OCI-LY1 (cell line): ENCODE results near the gene UGT1A4.

Experiments used
- H2AFZ ChIP-seq: fragments of 200-600 bp; sonication (generic), shearing (Covaris generic); 2 replicates; pipeline ENCODE4 v1.6.0; 2014; ENCODE audit warnings: antibody characterized with exemption, mild to moderate bottlenecking, low read length
- H3F3A ChIP-seq: fragments of 200-600 bp; sonication (generic), shearing (Covaris generic); 2 replicates; pipeline ENCODE4 v1.6.0; 2014; ENCODE audit warnings: mild to moderate bottlenecking, antibody characterized with exemption, low read length, moderate library complexity; ENCODE audit not compliant: insufficient read depth
- H3K27ac ChIP-seq: fragments of 200-600 bp; sonication (generic); 2 replicates; pipeline ENCODE4 v1.5.1; 2014; ENCODE audit warnings: low read length, mixed run types, mild to moderate bottlenecking, low read depth; ENCODE audit not compliant: poor library complexity, severe bottlenecking
- H3K27me3 ChIP-seq: fragments of 200-600 bp; sonication (generic); 2 replicates; pipeline ENCODE4 v1.6.0; 2014; ENCODE audit warnings: antibody characterized with exemption, mild to moderate bottlenecking, low read length, moderate library complexity; ENCODE audit not compliant: insufficient read depth
- H3K36me3 ChIP-seq: fragments of 200-600 bp; sonication (generic); 2 replicates; pipeline ENCODE4 v1.6.1; 2014; ENCODE audit warnings: mild to moderate bottlenecking, antibody characterized with exemption, low read length, moderate library complexity, mixed read lengths; ENCODE audit not compliant: insufficient read depth
- H3K4me1 ChIP-seq: fragments of 200-600 bp; sonication (generic); 2 replicates; pipeline ENCODE4 v1.5.1; 2014; ENCODE audit warnings: mild to moderate bottlenecking, low read length, moderate library complexity; ENCODE audit not compliant: insufficient read depth, severe bottlenecking
- H3K4me2 ChIP-seq: fragments of 200-600 bp; sonication (generic), shearing (Covaris generic); 2 replicates; pipeline ENCODE4 v1.6.1; 2014; ENCODE audit warnings: low read length
- H3K4me3 ChIP-seq: fragments of 200-600 bp; sonication (generic); 2 replicates; pipeline ENCODE4 v1.5.1; 2014; ENCODE audit warnings: low read length, low read depth, mild to moderate bottlenecking, mixed read lengths; ENCODE audit not compliant: poor library complexity, severe bottlenecking
- H3K79me2 ChIP-seq: fragments of 200-600 bp; shearing (Covaris generic); 2 replicates; pipeline ENCODE4 v1.6.1; 2016; ENCODE audit warnings: mixed run types, low read length, mixed read lengths; ENCODE audit not compliant: insufficient read depth
- H3K9ac ChIP-seq: fragments of 200-600 bp; sonication (generic), shearing (Covaris generic); 2 replicates; pipeline ENCODE4 v1.6.1; 2014; ENCODE audit warnings: mild to moderate bottlenecking, low read length, mixed read lengths
- H3K9me2 ChIP-seq: fragments of 200-600 bp; sonication (generic), shearing (Covaris generic); 2 replicates; pipeline ENCODE4 v1.6.1; 2014; ENCODE audit warnings: low read depth, mild to moderate bottlenecking, low read length, mixed read lengths
- H3K9me3 ChIP-seq: fragments of 200-600 bp; shearing (Covaris generic); 2 replicates; pipeline ENCODE4 v1.6.1; 2014; ENCODE audit warnings: low read length, mixed read lengths
- H4K20me1 ChIP-seq: fragments of 200-600 bp; sonication (generic), shearing (Covaris generic); 2 replicates; pipeline ENCODE4 v1.6.0; 2016; ENCODE audit warnings: mild to moderate bottlenecking, low read length; ENCODE audit not compliant: insufficient read depth
- CTCF ChIP-seq: fragments of 200-600 bp; sonication (generic), shearing (Covaris generic); IDR thresholded peaks from 2 replicates; pipeline ENCODE4 v1.5.1; 2017; ENCODE audit warnings: mild to moderate bottlenecking, antibody characterized with exemption, low read length, moderate library complexity, mixed read lengths
- EZH2 ChIP-seq: fragments of 200-600 bp; sonication (generic), shearing (Covaris generic); IDR thresholded peaks from 2 replicates; pipeline ENCODE4 v1.8.0; 2017; ENCODE audit warnings: borderline replicate concordance, mixed run types, mild to moderate bottlenecking, antibody characterized with exemption, low read length, moderate library complexity, mixed read lengths

UGT1A4 gene

GRCh38 chr2:233693963-233694362, 24.6 kb upstream of the UGT1A4 start:
- no peaks in the 10 kb centered on the region for H3K36me3 ChIP-seq
- no peak for TF ChIP-seq CTCF
- TF ChIP-seq EZH2 = no peak
- no peaks in the 10 kb centered on the region for H3F3A ChIP-seq
- no peak overlapping the region for H3K4me3 ChIP-seq
- no peaks in the 10 kb centered on the region for H3K9me3 ChIP-seq
- no peaks in the 10 kb centered on the region; the same call in 1 of the 2 replicates for H3K27me3 ChIP-seq
- no peak overlapping the region for H3K27ac ChIP-seq
- no peaks in the 10 kb centered on the region for H3K79me2 ChIP-seq
- H4K20me1 ChIP-seq = no peaks in the 10 kb centered on the region
- no peaks in the 10 kb centered on the region; the same call in 1 of the 2 replicates for H3K9me2 ChIP-seq
- no peak overlapping the region for H2AFZ ChIP-seq
- no peaks in the 10 kb centered on the region for H3K4me1 ChIP-seq
- H3K4me2 ChIP-seq = no peak overlapping the region
- H3K9ac ChIP-seq = no peak overlapping the region

GRCh38 chr2:233698740-233699139, 19.8 kb upstream of the UGT1A4 start:
- no peaks in the 10 kb centered on the region for H3K4me1 ChIP-seq
- H3K4me2 ChIP-seq = no peak overlapping the region
- no peak overlapping the region for H3K4me3 ChIP-seq
- no peaks in the 10 kb centered on the region; the same call in 1 of the 2 replicates for H3K36me3 ChIP-seq
- no peaks in the 10 kb centered on the region; the same call in 1 of the 2 replicates for H3K27me3 ChIP-seq
- no peak overlapping the region for H3K9ac ChIP-seq
- H3K27ac ChIP-seq = no peak overlapping the region
- H2AFZ ChIP-seq = no peak overlapping the region
- no peaks in the 10 kb centered on the region for H4K20me1 ChIP-seq
- H3F3A ChIP-seq = no peaks in the 10 kb centered on the region
- no peaks in the 10 kb centered on the region for H3K79me2 ChIP-seq
- H3K9me2 ChIP-seq = no peaks in the 10 kb centered on the region; the same call in 1 of the 2 replicates
- TF ChIP-seq CTCF = no peak
- no peak for TF ChIP-seq EZH2
- H3K9me3 ChIP-seq = no peaks in the 10 kb centered on the region

- H3K27me3 ChIP-seq = no peaks in the 10 kb centered on the region; the same call in 1 of the 2 replicates
- H3K9ac ChIP-seq = no peak overlapping the region
- H3K4me3 ChIP-seq = no peak overlapping the region
- no peaks in the 10 kb centered on the region for H3K4me1 ChIP-seq
- H3K27ac ChIP-seq = no peak overlapping the region
- H2AFZ ChIP-seq = no peak overlapping the region
- TF ChIP-seq EZH2 (no peak), CTCF (no peak)
- no peaks in the 10 kb centered on the region; the same call in 1 of the 2 replicates for H3K36me3 ChIP-seq
- no peak overlapping the region for H3K4me2 ChIP-seq
- no peaks in the 10 kb centered on the region for H4K20me1 ChIP-seq
- H3F3A ChIP-seq = no peaks in the 10 kb centered on the region
- H3K9me2 ChIP-seq = no peaks in the 10 kb centered on the region; the same call in 1 of the 2 replicates
- no peaks in the 10 kb centered on the region for H3K79me2 ChIP-seq
- H3K9me3 ChIP-seq = no peaks in the 10 kb centered on the region
Measured at GRCh38 chr2:233699424-233700027, 19.0 kb upstream of the UGT1A4 start.
